ENCODE measurements around the gene RBM17. TPM values are rescaled to one million over a fixed set of nuclear protein-coding genes. Genes with fewer than 3 reads are reported as not detected.

The RBM17 gene
- total RNA-seq, 1 donor from 2014 or later: 113 TPM

DNA sequence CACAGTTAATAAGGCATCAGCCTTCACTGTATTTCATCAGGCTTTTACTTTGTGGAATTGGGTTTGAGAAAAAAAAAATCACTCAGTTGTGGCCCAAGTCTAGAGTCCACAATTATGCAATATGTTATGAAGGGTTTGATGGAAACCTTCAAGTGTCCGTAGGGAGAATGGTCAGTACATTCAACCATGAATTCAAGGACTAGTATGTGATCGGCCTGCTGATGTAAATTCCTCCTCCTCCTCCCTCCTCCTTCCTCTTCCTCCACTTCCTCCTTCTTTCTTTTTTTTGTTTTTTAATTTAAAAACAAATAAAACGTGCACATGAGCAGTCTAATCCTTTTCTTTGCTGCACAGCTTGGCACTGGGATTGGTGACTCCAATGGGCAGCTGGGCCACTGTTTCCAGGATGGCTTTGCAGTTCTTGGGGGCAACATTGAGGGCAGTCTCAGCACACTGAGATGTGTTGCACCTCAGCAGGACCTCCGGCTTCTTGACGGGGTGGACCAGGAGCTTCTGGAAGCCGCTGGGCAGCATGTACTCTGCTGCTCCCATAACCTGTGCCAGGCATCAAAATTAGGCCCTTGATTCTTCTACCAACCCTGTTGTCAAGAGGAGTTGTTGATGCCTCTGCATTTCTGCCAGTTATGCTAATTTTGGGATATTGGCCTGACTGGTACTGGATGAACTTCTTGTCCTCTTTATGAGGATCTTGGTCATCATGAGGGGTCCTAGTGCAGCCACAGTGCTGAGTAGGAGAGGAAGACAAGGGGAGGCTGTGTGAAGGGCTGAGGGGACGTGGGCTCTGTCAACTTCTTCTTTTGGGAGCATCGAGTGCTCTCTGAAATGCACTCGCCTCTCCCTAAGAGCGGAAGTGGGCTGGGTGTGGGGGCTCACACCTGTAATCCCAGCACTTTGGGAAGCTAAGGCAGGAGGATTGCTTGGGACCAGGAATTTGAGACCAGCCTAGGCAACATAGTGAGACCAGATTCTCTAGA lies 17.4 kb upstream of the RBM17 start:
- Mint-ChIP-seq H3K4me1 (ENCODE audit: unreplicated experiment) (no peaks in the 10 kb centered on the region), H3K27ac (ENCODE audit: unreplicated experiment) (no peak overlapping the region), H3K9me3 (ENCODE audit: unreplicated experiment) (no peaks in the 10 kb centered on the region), H3K4me3 (ENCODE audit: unreplicated experiment) (no peak overlapping the region), H3K36me3 (ENCODE audit: low read depth, unreplicated experiment) (no peaks in the 10 kb centered on the region), H3K27me3 (ENCODE audit: unreplicated experiment) (peaks cover 2% of the 10 kb centered on the region)
- TF ChIP-seq CTCF (IDR thresholded peaks at IDR 0.05; ENCODE audit: unreplicated experiment): no peak
- no peak for DNase-seq (ENCODE audit: low spot score)

DNA sequence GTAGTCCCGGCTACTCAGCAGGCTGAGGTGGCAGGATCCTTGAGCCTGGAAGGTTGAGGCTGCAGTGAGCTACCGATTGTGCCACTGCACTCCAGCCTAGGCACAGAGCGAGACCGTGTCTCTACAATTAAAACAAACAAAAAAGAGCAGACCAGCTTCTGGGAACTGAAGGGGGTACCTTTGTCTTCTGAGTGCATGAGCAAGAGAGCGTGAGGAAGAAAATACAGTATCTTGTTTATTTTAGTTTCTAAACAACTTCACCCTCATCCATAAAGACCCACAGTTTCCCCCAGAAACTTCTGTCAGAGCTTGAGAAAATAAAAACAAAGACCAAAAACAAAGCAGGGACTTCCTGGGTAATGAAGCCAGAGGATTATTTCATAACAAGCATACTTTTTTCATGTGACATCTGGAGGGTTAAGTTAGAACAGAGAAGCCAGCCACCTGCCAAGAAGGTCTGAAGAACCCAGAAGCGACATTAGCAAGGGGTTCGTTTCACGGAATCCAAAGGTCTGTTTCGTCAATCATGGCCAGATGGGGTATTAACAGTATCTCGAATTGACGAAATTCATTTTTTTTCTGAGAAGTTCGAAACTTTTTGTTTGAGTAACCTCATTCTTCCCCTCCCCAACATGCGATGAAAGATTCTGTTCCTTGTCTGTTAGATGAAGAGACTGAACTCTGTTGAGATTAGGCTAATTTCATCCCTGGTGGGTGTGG lies 16.5 kb upstream of the RBM17 start:
- TF ChIP-seq CTCF (IDR thresholded peaks at IDR 0.05; ENCODE audit: unreplicated experiment): no peak
- no peak overlapping the region for H3K4me3 Mint-ChIP-seq (ENCODE audit: unreplicated experiment)
- DNase-seq (ENCODE audit: low spot score): no peak
- H3K4me1 Mint-ChIP-seq (ENCODE audit: unreplicated experiment): no peaks in the 10 kb centered on the region
- peaks cover 1% of the 10 kb centered on the region for H3K27me3 Mint-ChIP-seq (ENCODE audit: unreplicated experiment)
- H3K36me3 Mint-ChIP-seq (ENCODE audit: low read depth, unreplicated experiment): no peaks in the 10 kb centered on the region
- H3K9me3 Mint-ChIP-seq (ENCODE audit: unreplicated experiment): no peaks in the 10 kb centered on the region
- no peak overlapping the region for H3K27ac Mint-ChIP-seq (ENCODE audit: unreplicated experiment)

DNA sequence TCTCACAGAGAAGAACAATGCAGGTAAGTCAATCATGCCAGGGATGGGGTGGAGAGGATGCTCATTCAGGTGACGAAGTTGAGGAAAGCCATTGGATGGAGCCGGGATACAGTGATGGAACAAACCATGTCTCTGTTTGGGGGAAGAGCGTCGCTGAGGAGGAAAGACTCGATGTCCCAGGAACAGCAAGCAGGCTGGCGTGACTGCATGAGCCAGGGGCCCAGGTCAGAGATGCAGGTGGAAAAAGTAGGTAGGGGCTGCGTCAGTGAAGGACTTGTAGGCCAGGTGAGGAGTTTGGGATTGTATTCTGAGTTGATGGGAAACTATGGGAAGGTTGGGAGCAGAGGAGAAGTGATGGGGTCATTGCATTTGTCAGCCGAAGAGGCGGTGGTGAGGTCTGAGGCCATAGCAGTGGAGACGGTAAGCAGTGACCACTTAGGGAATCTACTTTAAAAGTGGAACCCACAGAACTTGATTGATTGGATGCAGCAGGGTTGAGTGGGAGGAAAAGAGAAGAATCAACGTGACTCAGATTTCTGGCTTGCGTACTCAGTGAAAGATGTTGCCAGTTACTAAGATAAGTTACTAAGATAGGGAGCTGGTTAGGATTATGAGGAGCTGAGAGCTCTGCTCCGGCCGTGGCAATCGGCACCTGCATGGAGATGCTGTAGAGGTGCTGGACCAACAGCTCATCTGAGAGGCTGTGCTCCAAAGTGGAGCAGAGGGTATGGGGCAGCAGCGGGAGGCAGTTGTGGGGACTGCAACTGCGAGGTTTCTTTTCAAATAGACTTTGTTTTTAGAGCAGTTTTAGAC lies 14.1 kb upstream of the RBM17 start:
- Mint-ChIP-seq H3K4me1 (ENCODE audit: unreplicated experiment) (no peaks in the 10 kb centered on the region), H3K36me3 (ENCODE audit: low read depth, unreplicated experiment) (no peaks in the 10 kb centered on the region), H3K4me3 (ENCODE audit: unreplicated experiment) (no peak overlapping the region), H3K27me3 (ENCODE audit: unreplicated experiment) (peaks cover 2% of the 10 kb centered on the region), H3K9me3 (ENCODE audit: unreplicated experiment) (no peaks in the 10 kb centered on the region), H3K27ac (ENCODE audit: unreplicated experiment) (no peak overlapping the region)
- DNase-seq (ENCODE audit: low spot score): no peak
- no peak for TF ChIP-seq CTCF (IDR thresholded peaks at IDR 0.05; ENCODE audit: unreplicated experiment)

- no peak for DNase-seq (ENCODE audit: low spot score)
- no peak overlapping the region for H3K4me3 Mint-ChIP-seq (ENCODE audit: unreplicated experiment)
- no peak for TF ChIP-seq CTCF (IDR thresholded peaks at IDR 0.05; ENCODE audit: unreplicated experiment)
- H3K27ac Mint-ChIP-seq (ENCODE audit: unreplicated experiment): no peak overlapping the region
- no peaks in the 10 kb centered on the region for H3K9me3 Mint-ChIP-seq (ENCODE audit: unreplicated experiment)
- no peaks in the 10 kb centered on the region for H3K4me1 Mint-ChIP-seq (ENCODE audit: unreplicated experiment)
- no peaks in the 10 kb centered on the region for H3K36me3 Mint-ChIP-seq (ENCODE audit: low read depth, unreplicated experiment)
- H3K27me3 Mint-ChIP-seq (ENCODE audit: unreplicated experiment): peaks cover 3% of the 10 kb centered on the region
Observed at GRCh38 chr10:6077071-6077675, 11.7 kb upstream of the RBM17 start.

Measured in endothelial cell (in vitro differentiated cells).